ENCODE results near the gene EIPR1.

DNA sequence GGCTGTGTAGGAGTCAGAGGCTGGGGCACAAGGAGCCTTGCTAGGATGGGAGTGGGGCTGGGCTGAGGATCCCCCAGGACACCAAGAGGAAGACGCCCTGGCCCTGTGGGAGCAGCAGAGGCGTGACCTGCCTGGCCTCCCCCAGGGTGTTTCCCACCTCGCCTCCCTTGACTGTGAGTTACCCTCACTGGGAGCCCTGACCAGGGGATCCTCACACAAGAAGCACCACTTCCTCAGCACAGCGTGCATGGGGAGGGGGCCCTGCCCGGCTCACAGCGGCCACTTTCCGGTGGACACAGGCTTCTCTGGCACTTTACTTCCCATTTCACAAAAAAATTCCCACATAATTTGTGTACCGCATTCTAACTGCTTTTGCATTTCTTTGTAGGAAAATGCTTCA lies 187.7 kb downstream of the EIPR1 start:
- TF ChIP-seq POLR2A (IDR thresholded peaks at IDR 0.05; ENCODE audit: low read depth, low read length): no peak
- TF ChIP-seq, protein P1, sequence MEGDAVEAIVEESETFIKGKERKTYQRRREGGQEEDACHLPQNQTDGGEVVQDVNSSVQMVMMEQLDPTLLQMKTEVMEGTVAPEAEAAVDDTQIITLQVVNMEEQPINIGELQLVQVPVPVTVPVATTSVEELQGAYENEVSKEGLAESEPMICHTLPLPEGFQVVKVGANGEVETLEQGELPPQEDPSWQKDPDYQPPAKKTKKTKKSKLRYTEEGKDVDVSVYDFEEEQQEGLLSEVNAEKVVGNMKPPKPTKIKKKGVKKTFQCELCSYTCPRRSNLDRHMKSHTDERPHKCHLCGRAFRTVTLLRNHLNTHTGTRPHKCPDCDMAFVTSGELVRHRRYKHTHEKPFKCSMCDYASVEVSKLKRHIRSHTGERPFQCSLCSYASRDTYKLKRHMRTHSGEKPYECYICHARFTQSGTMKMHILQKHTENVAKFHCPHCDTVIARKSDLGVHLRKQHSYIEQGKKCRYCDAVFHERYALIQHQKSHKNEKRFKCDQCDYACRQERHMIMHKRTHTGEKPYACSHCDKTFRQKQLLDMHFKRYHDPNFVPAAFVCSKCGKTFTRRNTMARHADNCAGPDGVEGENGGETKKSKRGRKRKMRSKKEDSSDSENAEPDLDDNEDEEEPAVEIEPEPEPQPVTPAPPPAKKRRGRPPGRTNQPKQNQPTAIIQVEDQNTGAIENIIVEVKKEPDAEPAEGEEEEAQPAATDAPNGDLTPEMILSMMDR (IDR thresholded peaks at IDR 0.05; ENCODE audit: extremely low read depth in 1 of 2, insufficient read depth in 1 of 2, low read depth in 1 of 2, low read length in 2 of 2): no peak
